Muscle of leg (tissue), 11 donors: Measurements from ENCODE around the gene RAN. TPM values are rescaled to one million over a fixed set of nuclear protein-coding genes. Genes with fewer than 3 reads are reported as not detected.
"Not testable (repeated sequence)": the region's sequence is repeated elsewhere in the genome, so short reads cannot be mapped to it uniquely, and the experiment has no call there.

Experiments used
- DNase-seq: peaks from one replicate; pipeline ENCODE4 v3.0.0; 2013
- H3K27ac ChIP-seq: one replicate; pipeline ENCODE4 v1.5.1; 2013; ENCODE audit warnings: mild to moderate bottlenecking, low read length, control low read depth
- H3K27me3 ChIP-seq: one replicate; pipeline ENCODE4 v1.6.1; 2013; ENCODE audit warnings: low read length; ENCODE audit not compliant: control insufficient read depth, insufficient read depth
- H3K36me3 ChIP-seq: one replicate; pipeline ENCODE4 v1.6.1; 2013; ENCODE audit warnings: low read length; ENCODE audit not compliant: control insufficient read depth, insufficient read depth
- H3K4me1 ChIP-seq: one replicate; pipeline ENCODE4 v1.6.1; 2013; ENCODE audit warnings: low read length; ENCODE audit not compliant: control insufficient read depth, insufficient read depth
- H3K4me3 ChIP-seq: one replicate; pipeline ENCODE4 v1.5.1; 2013; ENCODE audit warnings: low read length, control low read depth
- H3K9me3 ChIP-seq: replicated peaks from 2 replicates; pipeline ENCODE4 v1.6.1; 2013; ENCODE audit warnings: low read depth, low read length; ENCODE audit not compliant: control insufficient read depth
- WGBS: methylation state at CpG from one replicate; pipeline ENCODE4 v1.1.5; 2013; ENCODE audit warnings: missing lambda C conversion rate; ENCODE audit not compliant: insufficient coverage; 5-methylcytosine and 5-hydroxymethylcytosine counted together
- polyA plus RNA-seq, 8 donors: library from polyadenylated mRNA; unstranded; fragments of 120-200 nt; gene quantifications; one replicate each; pipeline versions ENCODE4 v1.2.1 to v1.2.3, GENCODE V29; 2013; ENCODE audit warnings: inconsistent platforms in 1 of 8, low replicate concordance in 1 of 8; ENCODE audit not compliant: insufficient read length in 8 of 8, insufficient read depth in 1 of 8
- total RNA-seq: library from RNA; stranded (reverse); fragments of 120-200 nt; gene quantifications from one replicate; pipeline ENCODE4 v1.2.4, GENCODE V29; 2013

Gene RAN
- total and polyA plus RNA-seq, 9 donors = 370 to 512 (median 417) TPM

GRCh38 chr12:130847112-130847511 is 24.8 kb upstream of the RAN start:
- Histone ChIP-seq H3K4me3 (no peak overlapping the region), H3K4me1 (no peaks in the 10 kb centered on the region), H3K27ac (no peak overlapping the region), H3K9me3 (no peaks in the 10 kb centered on the region), H3K27me3 (no peaks in the 10 kb centered on the region), H3K36me3 (no peaks in the 10 kb centered on the region)
- WGBS = 20% methylated on average over 2 of the region's 7 CpGs
- no peak for DNase-seq

- not testable (repeated sequence) for H3K27me3 ChIP-seq, H3K4me1 ChIP-seq, DNase-seq, H3K4me3 ChIP-seq, H3K36me3 ChIP-seq, H3K9me3 ChIP-seq, H3K27ac ChIP-seq
- 100% methylated on average over 1 of the region's 6 CpGs for WGBS
Measured at GRCh38 chr12:130848105-130848504, 23.8 kb upstream of the RAN start.

- no CpG with 5 or more reads among the region's 1 CpG for WGBS
- H3K27me3 ChIP-seq, H3K4me1 ChIP-seq, H3K27ac ChIP-seq, H3K36me3 ChIP-seq, H3K4me3 ChIP-seq, H3K9me3 ChIP-seq, DNase-seq: not testable (repeated sequence)
Measured at GRCh38 chr12:130848785-130849305, 23.0 kb upstream of the RAN start.

- Histone ChIP-seq H3K4me1 (no peaks in the 10 kb centered on the region), H3K9me3 (no peaks in the 10 kb centered on the region), H3K27ac (no peak overlapping the region), H3K27me3 (peaks cover 15% of the 10 kb centered on the region), H3K36me3 (no peaks in the 10 kb centered on the region), H3K4me3 (no peak overlapping the region)
- WGBS = 27% methylated on average over 2 of the region's 7 CpGs
- no peak for DNase-seq
Measured at GRCh38 chr12:130849561-130850417, 22.1 kb upstream of the RAN start.

- H3K9me3 ChIP-seq = no peaks in the 10 kb centered on the region
- peaks cover 16% of the 10 kb centered on the region for H3K27me3 ChIP-seq
- DNase-seq = no peak
- no peaks in the 10 kb centered on the region for H3K4me1 ChIP-seq
- H3K36me3 ChIP-seq = no peaks in the 10 kb centered on the region
- H3K4me3 ChIP-seq = no peak overlapping the region
- H3K27ac ChIP-seq = no peak overlapping the region
- WGBS = 83% methylated on average over 11 of the region's 12 CpGs
Measured at GRCh38 chr12:130850418-130851021, 21.3 kb upstream of the RAN start.

GRCh38 chr12:130856088-130856487 is 15.8 kb upstream of the RAN start:
- no peaks in the 10 kb centered on the region for H3K36me3 ChIP-seq
- peaks cover 16% of the 10 kb centered on the region for H3K27me3 ChIP-seq
- no peak overlapping the region for H3K27ac ChIP-seq
- no peak for DNase-seq
- no peak overlapping the region for H3K4me3 ChIP-seq
- H3K9me3 ChIP-seq = no peaks in the 10 kb centered on the region
- no peaks in the 10 kb centered on the region for H3K4me1 ChIP-seq
- WGBS = no CpG with 5 or more reads among the region's 4 CpGs

- Histone ChIP-seq H3K4me3 (no peak overlapping the region), H3K27me3 (peaks cover 16% of the 10 kb centered on the region), H3K27ac (no peak overlapping the region), H3K36me3 (no peaks in the 10 kb centered on the region), H3K9me3 (no peaks in the 10 kb centered on the region), H3K4me1 (no peaks in the 10 kb centered on the region)
- no peak for DNase-seq
- 100% methylated on average over 1 of the region's 4 CpGs for WGBS
Measured at GRCh38 chr12:130858084-130858483, 13.8 kb upstream of the RAN start.

- no peaks in the 10 kb centered on the region for H3K36me3 ChIP-seq
- no peak for DNase-seq
- no peaks in the 10 kb centered on the region for H3K4me1 ChIP-seq
- H3K9me3 ChIP-seq = no peaks in the 10 kb centered on the region
- peaks cover 5% of the 10 kb centered on the region for H3K27me3 ChIP-seq
- no peak overlapping the region for H3K4me3 ChIP-seq
- no peak overlapping the region for H3K27ac ChIP-seq
- WGBS = 83% methylated on average over 3 of the region's 6 CpGs
Measured at GRCh38 chr12:130859161-130859560, 12.7 kb upstream of the RAN start.

- no peaks in the 10 kb centered on the region for H3K9me3 ChIP-seq
- H3K27ac ChIP-seq = no peak overlapping the region
- WGBS = 100% methylated on average over 5 of the region's 9 CpGs
- no peaks in the 10 kb centered on the region for H3K36me3 ChIP-seq
- H3K27me3 ChIP-seq = no peaks in the 10 kb centered on the region
- no peak overlapping the region for H3K4me3 ChIP-seq
- no peaks in the 10 kb centered on the region for H3K4me1 ChIP-seq
- no peak for DNase-seq
Measured at GRCh38 chr12:130860311-130860710, 11.6 kb upstream of the RAN start.

- Histone ChIP-seq H3K9me3 (no peaks in the 10 kb centered on the region), H3K36me3 (no peaks in the 10 kb centered on the region), H3K4me1 (no peaks in the 10 kb centered on the region), H3K27ac (no peak overlapping the region), H3K27me3 (no peaks in the 10 kb centered on the region), H3K4me3 (no peak overlapping the region)
- DNase-seq = no peak
- 78% methylated on average over 3 of the region's 4 CpGs for WGBS
Measured at GRCh38 chr12:130862161-130862560, 9.7 kb upstream of the RAN start.
